Common myeloid progenitor, CD34-positive (primary cell): ENCODE results near the gene LTBP1.
"Not testable (repeated sequence)": the region's sequence is repeated elsewhere in the genome, so short reads cannot be mapped to it uniquely, and the experiment has no call there.

Source experiments
- CTCF ChIA-PET: fragments of 350-600 bp; sonication (Branson Sonifier 250); formaldehyde crosslinking; loops from one replicate; lab custom pipeline; 2021; ENCODE audit warnings: antibody characterized with exemption; lab: Charles Lee
- POLR2A ChIA-PET: fragments of 350-600 bp; sonication (Branson Sonifier 250); formaldehyde crosslinking; loops from one replicate; lab custom pipeline; 2021; ENCODE audit warnings: antibody characterized with exemption; lab: Charles Lee
- DNase-seq, 3 donors: peaks; one replicate each; pipeline versions ENCODE4 v3.0.0 to v3.0.0-alpha.2; 2013
- H3K27ac ChIP-seq, 2 experiments: 1 replicate in 1 of 2; 2 replicates in 1 of 2; pipeline ENCODE4 v1.7.0; 2013; ENCODE audit warnings: inconsistent platforms in 2 of 2, low read length in 2 of 2, mild to moderate bottlenecking in 2 of 2, low read depth in 1 of 2, moderate library complexity in 1 of 2; ENCODE audit not compliant: severe bottlenecking in 2 of 2, insufficient read depth in 1 of 2, poor library complexity in 1 of 2
- H3K27me3 ChIP-seq, 5 experiments: replicated peaks in 2 of 5; 1 replicate in 3 of 5; 2 replicates in 2 of 5; pipeline versions ENCODE4 v1.6.1 to v1.7.0; 2013; ENCODE audit warnings: low read length in 4 of 5, mild to moderate bottlenecking in 2 of 5, moderate library complexity in 2 of 5, inconsistent platforms in 1 of 5; ENCODE audit not compliant: insufficient read depth in 5 of 5, control insufficient read depth in 4 of 5
- H3K36me3 ChIP-seq, 4 experiments: 1 replicate in 2 of 4; 2 replicates in 2 of 4; pipeline versions ENCODE4 v1.6.1 to v1.7.0; 2013; ENCODE audit warnings: low read length in 3 of 4, control low read depth in 1 of 4, mild to moderate bottlenecking in 1 of 4; ENCODE audit not compliant: control insufficient read depth in 4 of 4, insufficient read depth in 4 of 4
- H3K4me1 ChIP-seq, 4 experiments: 1 replicate in 3 of 4; 2 replicates in 1 of 4; pipeline versions ENCODE4 v1.6.1 to v1.7.1; 2013; ENCODE audit warnings: low read length in 3 of 4, mild to moderate bottlenecking in 3 of 4, control low read depth in 1 of 4, inconsistent platforms in 1 of 4, moderate library complexity in 1 of 4; ENCODE audit not compliant: control insufficient read depth in 4 of 4, insufficient read depth in 4 of 4; ENCODE audit errors: control extremely low read depth in 1 of 4
- H3K4me3 ChIP-seq, 7 experiments: 1 replicate in 4 of 7; 2 replicates in 3 of 7; pipeline versions ENCODE4 v1.5.1 to v1.7.0; 2013; ENCODE audit warnings: mild to moderate bottlenecking in 7 of 7, low read length in 6 of 7, moderate library complexity in 6 of 7, inconsistent platforms in 2 of 7, low read depth in 2 of 7, control low read depth in 1 of 7; ENCODE audit not compliant: insufficient read depth in 4 of 7, control insufficient read depth in 1 of 7; ENCODE audit errors: extremely low read depth in 1 of 7
- H3K9me3 ChIP-seq, 5 experiments: 1 replicate in 4 of 5; 2 replicates in 1 of 5; pipeline versions ENCODE4 v1.6.1 to v1.7.1; 2013; ENCODE audit warnings: low read length in 4 of 5, mild to moderate bottlenecking in 2 of 5, inconsistent platforms in 1 of 5, low read depth in 1 of 5, moderate library complexity in 1 of 5; ENCODE audit not compliant: control insufficient read depth in 4 of 5, insufficient read depth in 2 of 5; ENCODE audit errors: control extremely low read depth in 1 of 5
- WGBS: methylation state at CpG from one replicate; pipeline ENCODE4 v1.1.5; 2013; ENCODE audit not compliant: insufficient coverage; 5-methylcytosine and 5-hydroxymethylcytosine counted together

Gene LTBP1

DNA sequence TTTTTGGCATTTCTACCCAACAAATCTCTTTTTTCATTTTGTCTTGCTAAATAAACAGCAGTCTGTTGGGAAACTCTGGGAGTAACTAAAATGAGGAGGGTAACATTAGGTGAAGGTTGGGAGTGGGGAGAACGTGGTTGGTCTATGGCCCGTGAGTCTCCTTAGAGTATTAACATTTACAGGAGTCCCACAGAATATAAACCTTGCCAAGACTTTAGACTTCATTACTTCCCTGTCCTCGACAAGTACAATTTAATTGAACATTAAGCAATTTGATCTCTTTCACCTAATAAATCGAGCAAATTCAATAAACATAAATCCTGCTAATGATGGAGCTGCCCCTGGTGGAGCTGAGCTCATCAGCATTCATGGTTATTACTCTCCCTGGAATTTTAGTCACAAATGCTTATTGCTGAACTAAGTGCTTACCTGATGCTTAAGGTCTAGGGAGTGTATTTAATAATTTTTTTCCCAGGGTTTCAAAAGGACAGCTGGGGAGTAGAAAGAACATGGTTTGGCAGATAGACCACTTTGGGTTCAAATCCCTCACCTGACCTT, 434.6 kb downstream of the LTBP1 start:
- no peak for DNase-seq
- no peak overlapping the region for H3K27ac ChIP-seq
- ChIA-PET POLR2A (no interaction called here), CTCF (interaction anchor here (0.7 to 2.7 kb wide), 5 partner anchors 9 to 363 kb away, joined by 3 to 11 read pairs (median 3); no protein-coding TSS in a partner anchor)
- no peaks in the 10 kb centered on the region for H3K27me3 ChIP-seq
- WGBS = 95% methylated on average over 2 of the region's 4 CpGs
- peaks cover 5 to 16% (median 13%) of the 10 kb centered on the region in 4 experiments for H3K4me1 ChIP-seq
- H3K36me3 ChIP-seq = no peaks in the 10 kb centered on the region
- no peak overlapping the region for H3K4me3 ChIP-seq
- no peaks in the 10 kb centered on the region for H3K9me3 ChIP-seq

GRCh38 chr2:33383855-33384598, 437.3 kb downstream of the LTBP1 start:
- Histone ChIP-seq H3K27me3 (no peaks in the 10 kb centered on the region), H3K4me1 (peaks cover 5 to 16% (median 13%) of the 10 kb centered on the region in 4 experiments), H3K36me3 (no peaks in the 10 kb centered on the region), H3K27ac (no peak overlapping the region), H3K9me3 (no peaks in the 10 kb centered on the region), H3K4me3 (no peak overlapping the region)
- CTCF ChIA-PET = no interaction called here
- POLR2A ChIA-PET = no interaction called here
- no peak for DNase-seq
- 100% methylated on average over 8 of the region's 8 CpGs for WGBS

DNA sequence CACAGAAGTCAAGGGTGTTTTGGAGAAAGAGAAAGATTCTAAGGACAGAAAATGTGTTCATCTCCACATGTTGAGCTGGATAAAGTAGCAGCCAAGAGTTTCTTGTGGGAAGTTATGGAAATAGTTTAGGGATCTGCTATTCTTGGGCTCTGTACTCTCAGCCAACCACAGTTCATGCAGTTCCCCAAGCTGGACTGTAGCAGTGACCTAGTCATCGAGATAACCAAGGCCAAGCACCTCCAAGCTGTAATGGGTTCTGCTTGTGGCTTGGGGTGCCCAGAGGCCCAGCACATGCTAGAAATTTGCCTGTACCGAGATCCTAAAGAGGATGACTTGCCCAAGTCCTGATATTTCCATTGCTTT, 437.8 kb downstream of the LTBP1 start:
- Histone ChIP-seq H3K36me3 (no peaks in the 10 kb centered on the region), H3K4me1 (peaks cover 5 to 16% (median 13%) of the 10 kb centered on the region in 4 experiments), H3K9me3 (no peaks in the 10 kb centered on the region), H3K4me3 (no peak overlapping the region), H3K27ac (no peak overlapping the region), H3K27me3 (no peaks in the 10 kb centered on the region)
- WGBS = 94% methylated on average over 2 of the region's 2 CpGs
- POLR2A ChIA-PET = no interaction called here
- CTCF ChIA-PET = no interaction called here
- no peak for DNase-seq

GRCh38 chr2:33388996-33389395, 442.2 kb downstream of the LTBP1 start:
- no peak for DNase-seq
- WGBS = 93% methylated on average over 7 of the region's 14 CpGs
- Histone ChIP-seq H3K36me3 (no peaks in the 10 kb centered on the region), H3K27me3 (no peaks in the 10 kb centered on the region), H3K4me3 (no peak overlapping the region), H3K27ac (no peak overlapping the region), H3K9me3 (no peaks in the 10 kb centered on the region), H3K4me1 (no peaks in the 10 kb centered on the region)
- ChIA-PET POLR2A (no interaction called here), CTCF (no interaction called here)

- no CpG with 5 or more reads among the region's 6 CpGs for WGBS
- CTCF ChIA-PET = interaction anchor here (1.4 to 1.6 kb wide), 2 partner anchors 10 to 17 kb away, joined by 4 to 6 read pairs; no protein-coding TSS in a partner anchor
Measured at GRCh38 chr2:33389695-33390094, 442.9 kb downstream of the LTBP1 start.

DNA sequence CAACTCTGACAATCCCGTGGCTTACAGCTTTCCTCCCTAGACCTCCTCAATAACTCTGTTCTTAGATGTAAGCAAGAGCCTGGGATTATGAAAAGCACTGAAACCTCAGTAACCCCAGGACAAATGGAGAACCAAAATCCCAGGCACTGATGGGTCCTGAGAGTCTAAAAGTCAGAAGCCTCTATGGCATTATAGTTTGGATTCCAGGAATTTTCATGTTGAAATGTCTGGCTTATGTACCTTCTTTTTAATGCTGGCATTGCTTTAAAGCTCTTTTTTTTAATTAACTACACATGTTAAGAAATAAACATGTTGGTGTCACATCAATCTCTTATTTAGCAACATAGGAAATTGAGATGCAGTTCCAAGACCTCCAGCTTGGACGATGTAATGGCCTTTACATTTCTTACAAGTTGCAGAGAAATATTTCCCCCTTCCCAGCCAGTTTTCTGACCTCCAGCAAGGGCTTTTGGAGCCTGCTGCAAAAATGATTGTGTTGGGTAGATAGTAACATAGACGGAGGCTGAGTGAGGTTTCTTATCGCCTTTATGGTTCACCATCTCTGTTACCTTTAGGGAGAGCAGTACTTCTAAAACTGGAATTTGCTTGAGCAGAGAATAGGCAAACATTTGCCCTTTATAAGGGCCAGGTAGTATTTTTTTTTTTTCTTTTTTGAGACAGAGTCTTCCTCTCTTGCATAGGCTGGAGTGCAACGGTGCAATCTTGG, 444.9 kb downstream of the LTBP1 start:
- Histone ChIP-seq H3K27me3 (no peaks in the 10 kb centered on the region), H3K36me3 (no peaks in the 10 kb centered on the region), H3K27ac (no peak overlapping the region), H3K4me3 (no peak overlapping the region), H3K4me1 (no peaks in the 10 kb centered on the region), H3K9me3 (no peaks in the 10 kb centered on the region)
- POLR2A ChIA-PET = interaction anchor here (0.6 kb wide), 1 partner anchor 11 kb away, joined by 4 read pairs; no protein-coding TSS in a partner anchor
- DNase-seq = no peak
- 85% methylated on average over 3 of the region's 5 CpGs for WGBS
- CTCF ChIA-PET = interaction anchor here (1.2 kb wide), 1 partner anchor 31 kb away, joined by 3 read pairs; no protein-coding TSS in a partner anchor

More at GRCh38 chr2:33389695-33390094, 442.9 kb downstream of the LTBP1 start:
- H3K9me3 ChIP-seq, H3K27ac ChIP-seq, H3K36me3 ChIP-seq, POLR2A ChIA-PET, H3K4me3 ChIP-seq, DNase-seq, H3K27me3 ChIP-seq, H3K4me1 ChIP-seq: not testable (repeated sequence)
